Measurements from ENCODE around the gene YARS1. TPM values are rescaled to one million over a fixed set of nuclear protein-coding genes. Genes with fewer than 3 reads are reported as not detected.
A peak's percentile ranks its signal among the peaks of the same experiment; 100 is the strongest.

The YARS1 gene
- total and polyA plus RNA-seq, 2 of the 13 experiments (the other 11 are each of a cell fraction or from before 2014, with no cell fraction given), result 50.1 to 113 TPM

DNA sequence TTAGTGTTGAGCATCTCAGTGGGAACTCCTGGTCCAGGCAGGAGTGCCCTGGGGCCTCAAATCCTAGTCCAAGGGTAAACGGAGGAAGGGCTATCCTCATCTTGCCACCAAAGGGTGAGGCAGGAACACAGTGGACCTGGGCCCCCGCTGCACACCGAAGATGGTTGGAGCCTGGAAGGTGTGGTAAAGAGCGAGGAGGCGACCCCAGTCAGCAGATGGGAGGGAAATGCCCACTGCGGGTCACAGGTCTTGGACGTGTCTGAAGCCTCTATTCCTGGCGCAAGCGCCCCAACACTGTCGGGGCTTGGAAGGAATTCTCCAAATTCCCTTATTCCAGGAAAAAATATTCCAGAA, 76.1 kb downstream of the YARS1 start:
- 30% methylated on average over 4 of the region's 10 CpGs for WGBS (ENCODE audit: low lambda C conversion rate)
- H3K4me3 ChIP-seq (replicated peaks in 1 of 3; ENCODE audit: insufficient read depth in 1 of 3, low read depth in 2 of 3, low read length in 3 of 3), result peak overlapping the region; percentile 71 to 92 (median 80)
- no peaks in the 10 kb centered on the region for H3K9me3 ChIP-seq (ENCODE audit: low read length)
- H4K20me1 ChIP-seq (ENCODE audit: insufficient read depth, low read length), result no peaks in the 10 kb centered on the region; the same call in 1 of the 2 replicates
- DNase-seq (ENCODE audit: low spot score) (no peak), FAIRE-seq (no peak), ATAC-seq (no peak)
- TF ChIP-seq GTF3A (CRISPR knock-in tag; conservative IDR thresholded peaks at IDR 0.05), result no peak
- TF ChIP-seq, protein P1, sequence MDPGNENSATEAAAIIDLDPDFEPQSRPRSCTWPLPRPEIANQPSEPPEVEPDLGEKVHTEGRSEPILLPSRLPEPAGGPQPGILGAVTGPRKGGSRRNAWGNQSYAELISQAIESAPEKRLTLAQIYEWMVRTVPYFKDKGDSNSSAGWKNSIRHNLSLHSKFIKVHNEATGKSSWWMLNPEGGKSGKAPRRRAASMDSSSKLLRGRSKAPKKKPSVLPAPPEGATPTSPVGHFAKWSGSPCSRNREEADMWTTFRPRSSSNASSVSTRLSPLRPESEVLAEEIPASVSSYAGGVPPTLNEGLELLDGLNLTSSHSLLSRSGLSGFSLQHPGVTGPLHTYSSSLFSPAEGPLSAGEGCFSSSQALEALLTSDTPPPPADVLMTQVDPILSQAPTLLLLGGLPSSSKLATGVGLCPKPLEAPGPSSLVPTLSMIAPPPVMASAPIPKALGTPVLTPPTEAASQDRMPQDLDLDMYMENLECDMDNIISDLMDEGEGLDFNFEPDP (CRISPR knock-in tag; conservative IDR thresholded peaks at IDR 0.05), result 0 out of 2 replicates have a peak, but pooled peaks have one; percentile 44
- TF ChIP-seq, protein P2, sequence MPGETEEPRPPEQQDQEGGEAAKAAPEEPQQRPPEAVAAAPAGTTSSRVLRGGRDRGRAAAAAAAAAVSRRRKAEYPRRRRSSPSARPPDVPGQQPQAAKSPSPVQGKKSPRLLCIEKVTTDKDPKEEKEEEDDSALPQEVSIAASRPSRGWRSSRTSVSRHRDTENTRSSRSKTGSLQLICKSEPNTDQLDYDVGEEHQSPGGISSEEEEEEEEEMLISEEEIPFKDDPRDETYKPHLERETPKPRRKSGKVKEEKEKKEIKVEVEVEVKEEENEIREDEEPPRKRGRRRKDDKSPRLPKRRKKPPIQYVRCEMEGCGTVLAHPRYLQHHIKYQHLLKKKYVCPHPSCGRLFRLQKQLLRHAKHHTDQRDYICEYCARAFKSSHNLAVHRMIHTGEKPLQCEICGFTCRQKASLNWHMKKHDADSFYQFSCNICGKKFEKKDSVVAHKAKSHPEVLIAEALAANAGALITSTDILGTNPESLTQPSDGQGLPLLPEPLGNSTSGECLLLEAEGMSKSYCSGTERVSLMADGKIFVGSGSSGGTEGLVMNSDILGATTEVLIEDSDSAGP (CRISPR knock-in tag; IDR thresholded peaks at IDR 0.05; ENCODE audit: borderline replicate concordance), result 0 out of 2 replicates have a peak, but pooled peaks have one; percentile 2
- 0 out of 2 replicates have a peak, but pooled peaks have one; percentile 57 for TF ChIP-seq FOXC1 (CRISPR knock-in tag; IDR thresholded peaks at IDR 0.05; ENCODE audit: borderline replicate concordance)
- H3K4me2 ChIP-seq (ENCODE audit: low read depth, low read length), result peak overlapping the region; percentile 81
- CTCF ChIA-PET (ENCODE audit: low intra/inter-chr PET ratio, low total read pairs), result interaction anchor here (2.1 to 3.4 kb wide), 2 partner anchors 29 to 32 kb away, joined by 13 to 18 read pairs; no protein-coding TSS in a partner anchor
- intact Hi-C loops (cut with micrococcal nuclease; ENCODE audit: unreplicated experiment), result loop anchor here (1.0 kb wide), 1 partner anchor 29 kb away; no protein-coding TSS in a partner anchor
- TSS peak; percentile 39 for BruUV-seq (replicated peaks)
- peak overlapping the region; percentile 61 for H2AFZ ChIP-seq (ENCODE audit: low read length)
- POLR2A ChIA-PET, result interaction anchor here (0.8 to 2.3 kb wide), 2 partner anchors 18 to 29 kb away, joined by 3 to 7 read pairs; no protein-coding TSS in a partner anchor
- peaks cover 60% of the 10 kb centered on the region for H3K4me1 ChIP-seq (ENCODE audit: insufficient read depth, low read length)
- H3K9ac ChIP-seq (ENCODE audit: insufficient read depth, low read depth, low read length), result peak overlapping the region; percentile 64
- peaks cover 0 to 2% of the 10 kb centered on the region in 2 experiments; a peak in 1 of 5 replicates for H3K36me3 ChIP-seq (replicated peaks in 1 of 2; ENCODE audit: control insufficient read depth in 1 of 2, insufficient read depth in 2 of 2, low read length in 2 of 2)
- peak overlapping the region; percentile 31 for H3K27ac ChIP-seq (ENCODE audit: extremely low read length, insufficient read depth, low read length)
- no peaks in the 10 kb centered on the region; a peak in 1 of 5 replicates for H3K27me3 ChIP-seq (ENCODE audit: control insufficient read depth in 1 of 2, insufficient read depth in 2 of 2, low read length in 2 of 2)
- peaks cover 25% of the 10 kb centered on the region for H3K79me2 ChIP-seq (ENCODE audit: insufficient read depth, low read length)
- in situ Hi-C loops (cut with HindIII; ENCODE audit: extremely low pct_ligation_motif_present, low pct_unique_long_range_greater_than_20kb), result no loop called here

Data from HepG2 (cell line).